DMS 273 (cell line): Measurements from ENCODE around the gene ALLC.
"Not testable (repeated sequence)": the region's sequence is repeated elsewhere in the genome, so short reads cannot be mapped to it uniquely, and the experiment has no call there.

Source experiments
- DNase-seq: peaks from one replicate; lab custom pipeline; 2025; ENCODE audit not compliant: unreplicated experiment; lab: John Stamatoyannopoulos, UW

The ALLC gene

DNA sequence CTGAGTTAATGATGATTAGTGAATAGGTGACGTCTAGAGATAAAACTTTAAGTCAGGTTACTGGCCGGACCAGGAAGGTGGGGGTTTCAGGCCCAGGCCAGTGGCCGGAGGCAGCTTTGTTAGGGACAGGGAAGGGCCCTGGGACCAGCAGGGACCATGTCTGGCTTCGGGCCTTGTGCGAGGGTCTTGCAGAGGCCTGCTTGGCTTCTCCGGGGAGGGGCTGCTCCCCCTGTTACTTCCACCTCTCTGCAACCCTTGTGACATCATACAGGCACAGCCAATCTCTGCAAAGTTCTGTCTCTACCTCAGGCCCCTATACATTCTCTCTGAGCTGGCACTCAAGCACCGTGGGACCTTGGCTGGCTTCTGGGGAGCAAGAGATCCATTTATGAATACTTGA is at the start of gene ALLC:
TSS of gene ALLC (plus strand) at position 320 of the 400 bp plus-strand sequence. CDS start 12,958 bp downstream, outside the sequence.
- no peak for DNase-seq

DNA sequence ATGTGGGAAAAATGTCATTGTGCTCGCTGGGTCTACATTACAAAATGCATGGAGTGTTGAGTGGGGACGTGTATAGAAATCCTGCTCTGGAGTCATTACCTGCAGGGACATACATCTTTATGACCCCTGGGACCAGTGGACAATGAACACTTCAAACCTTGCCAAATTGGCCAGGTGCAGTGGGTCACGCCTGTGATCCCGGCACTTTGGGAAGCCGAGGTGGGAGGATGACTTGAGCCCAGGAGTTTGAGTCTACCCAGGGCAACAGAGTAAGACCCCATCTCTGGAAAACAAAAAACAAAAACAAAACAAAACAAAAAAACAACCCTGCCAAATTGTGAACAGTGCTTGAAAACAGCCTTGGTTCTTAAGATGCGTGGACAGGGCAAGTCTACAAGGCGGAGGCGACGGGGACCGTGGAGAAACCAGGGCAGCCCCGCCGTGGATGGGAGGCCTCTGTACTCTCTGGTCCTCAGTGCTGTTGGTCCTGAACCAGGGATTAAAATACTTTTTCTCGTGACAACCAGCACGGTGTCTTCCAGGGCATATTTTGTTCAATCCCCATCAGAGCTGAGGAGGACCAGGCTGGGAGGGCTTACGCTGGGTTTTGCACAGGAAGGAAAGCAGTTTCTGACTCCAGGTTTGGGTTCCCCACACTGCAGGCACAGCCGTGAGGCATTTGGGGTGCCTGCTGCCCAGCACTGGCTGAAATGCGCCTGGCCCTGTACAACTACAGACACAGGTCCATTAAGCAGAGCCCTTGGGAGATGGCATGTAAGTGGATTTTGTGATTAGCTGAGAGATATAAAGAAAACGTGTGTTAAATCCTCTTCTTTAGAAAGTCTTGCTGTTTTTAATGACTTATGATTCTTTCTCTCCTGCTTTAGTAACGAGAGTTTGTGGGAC is 49.4 kb upstream of the ALLC start:
- no peak for DNase-seq

DNA sequence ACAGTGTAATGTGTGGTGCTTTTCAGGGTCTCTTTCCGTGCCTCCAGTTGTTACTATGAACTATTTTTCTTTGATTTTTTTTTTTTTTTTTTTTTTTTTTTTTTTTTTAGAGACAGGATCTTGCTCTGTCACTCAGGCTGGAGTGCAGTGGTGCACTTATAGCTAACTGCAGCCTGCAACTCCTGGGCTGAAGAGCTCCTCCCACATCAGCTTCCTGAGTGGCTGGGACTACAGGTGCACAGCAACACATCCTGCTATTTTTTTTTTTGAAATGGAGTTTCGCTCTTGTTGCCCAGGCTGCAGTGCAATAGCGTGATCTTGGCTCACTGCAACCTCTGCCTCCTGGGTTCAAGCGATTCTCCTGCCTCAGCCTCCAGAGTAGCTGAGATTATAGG is 48.7 kb upstream of the ALLC start:
- DNase-seq, result not testable (repeated sequence)

DNA sequence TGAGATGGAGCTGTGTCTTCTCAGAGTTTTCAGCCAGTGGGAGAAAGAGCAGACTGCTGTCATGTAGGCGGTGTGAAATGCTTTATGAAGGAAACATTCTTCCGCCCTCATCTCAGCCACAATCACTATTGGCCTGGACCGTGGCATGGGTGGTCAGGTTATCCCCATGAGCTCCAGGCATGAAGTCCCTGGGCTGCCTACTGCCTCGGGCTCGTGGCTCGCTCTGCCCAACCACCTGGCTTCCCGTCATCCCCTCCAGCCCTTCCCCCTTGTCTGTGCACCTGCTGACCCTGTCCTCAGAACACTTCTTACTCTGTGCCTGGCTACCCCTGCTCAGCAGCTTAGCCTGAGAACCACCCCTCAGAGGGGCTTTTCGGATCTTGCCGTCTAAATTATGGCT is 47.6 kb upstream of the ALLC start:
- DNase-seq, result no peak

DNA sequence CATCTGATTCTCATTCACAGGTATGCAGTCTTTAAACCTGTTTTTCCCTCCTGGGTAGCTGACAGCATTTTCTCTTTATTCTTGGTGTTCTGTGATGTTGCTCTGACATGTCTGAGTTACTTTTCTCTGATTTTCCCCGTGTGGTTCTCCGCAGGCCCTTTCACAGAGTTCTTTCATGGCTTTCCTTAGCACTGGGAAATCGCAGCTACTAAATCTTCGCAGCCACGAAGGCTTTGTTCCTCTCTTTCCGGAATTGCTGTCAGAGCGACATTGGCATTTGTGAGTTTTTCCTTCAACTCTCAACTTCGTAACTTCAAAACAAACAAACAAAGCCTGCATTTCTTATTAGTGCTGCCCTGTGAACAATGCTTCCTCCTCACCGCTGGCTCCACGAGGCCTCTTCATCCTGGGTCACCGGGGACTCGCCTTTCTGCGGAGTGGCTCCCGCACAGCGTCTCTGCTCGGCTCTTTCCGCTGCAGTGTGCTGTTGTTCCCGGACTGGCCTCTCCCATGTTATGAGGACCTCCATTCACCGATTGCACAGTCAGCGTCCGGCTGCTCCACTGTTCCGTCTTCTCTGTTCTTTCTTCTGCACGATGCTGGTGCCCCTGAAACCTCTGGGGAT is 47.0 kb upstream of the ALLC start:
- DNase-seq, result no peak

DNA sequence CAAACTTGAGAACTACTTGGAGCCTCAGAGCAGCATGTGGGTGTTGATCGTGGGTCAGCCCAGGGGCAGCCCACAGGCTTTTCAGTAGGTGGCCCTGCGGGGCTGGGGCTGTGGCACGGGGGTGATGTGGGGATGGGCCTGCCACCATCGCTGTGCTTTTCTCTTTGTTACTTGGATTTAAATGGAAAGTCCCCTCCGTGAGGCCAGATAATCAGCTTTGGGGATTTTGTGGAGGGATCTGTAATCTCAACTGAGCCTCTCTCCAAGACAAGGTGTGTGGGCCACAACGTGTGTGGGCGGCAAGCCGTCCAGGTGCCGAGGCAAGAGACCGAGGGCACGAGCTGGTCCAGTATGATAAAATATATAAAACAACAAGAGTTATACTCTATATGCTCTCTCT is 46.4 kb upstream of the ALLC start:
- DNase-seq, result no peak

DNA sequence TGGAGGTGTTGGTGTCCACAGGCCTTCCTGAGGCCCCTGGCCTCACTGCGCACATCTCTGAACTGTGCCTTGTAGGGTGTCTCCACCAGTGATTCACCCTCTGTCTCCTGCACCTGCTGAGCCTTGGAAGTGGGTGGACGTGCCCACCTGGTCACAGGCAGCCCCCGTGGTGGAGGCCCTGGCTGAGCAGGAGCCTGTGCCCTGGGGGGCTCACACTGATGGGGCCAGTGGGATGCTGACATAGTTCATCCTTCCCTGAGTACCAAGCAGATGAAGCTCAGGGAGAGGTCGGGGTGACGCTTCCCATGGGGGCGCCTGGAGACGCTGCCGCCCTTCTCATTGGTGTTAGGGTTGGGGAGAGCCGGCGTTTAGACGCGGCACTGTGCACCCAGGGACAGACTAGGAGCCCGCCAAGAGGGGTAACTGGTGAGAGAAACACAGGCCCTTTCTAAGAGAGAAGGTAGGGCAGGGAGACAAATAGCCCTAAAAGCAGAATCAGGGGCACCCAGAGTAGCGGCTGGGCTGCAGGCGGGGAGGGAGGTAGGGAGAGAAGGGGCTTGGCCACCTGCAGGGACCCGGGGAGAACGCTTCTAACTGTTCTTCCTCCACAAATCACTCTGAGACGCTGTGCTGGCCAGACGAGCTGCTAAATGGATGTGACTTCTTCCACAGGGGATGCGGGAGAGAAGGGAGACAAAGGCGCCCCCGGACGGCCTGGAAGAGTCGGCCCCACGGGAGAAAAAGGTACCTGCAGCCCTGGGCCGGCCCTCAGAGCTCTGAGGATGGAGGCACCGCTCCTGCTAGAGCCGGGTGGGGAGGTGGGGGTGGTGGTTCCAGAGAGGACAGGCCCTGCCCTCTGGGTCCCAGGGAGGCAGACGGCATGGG is 45.1 kb upstream of the ALLC start:
- no peak for DNase-seq

DNA sequence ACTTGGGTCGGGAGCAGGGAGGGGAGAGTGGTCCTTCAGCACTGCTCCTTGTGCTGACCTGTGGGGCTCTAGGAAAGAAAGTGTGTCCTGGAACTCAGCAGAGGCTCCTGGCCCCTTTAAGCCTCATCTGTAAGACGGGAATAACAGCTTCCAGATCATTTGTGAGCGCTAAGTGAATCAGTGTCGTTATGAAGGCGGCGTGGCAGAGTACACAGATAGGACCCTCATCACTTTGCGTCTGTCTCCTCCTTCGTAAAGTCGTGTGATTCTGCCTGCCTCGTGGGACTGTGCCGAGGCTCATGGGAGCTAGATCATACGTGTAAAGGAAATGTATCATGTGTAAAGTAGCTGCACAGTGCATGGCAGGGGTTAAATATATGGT is 44.5 kb upstream of the ALLC start:
- DNase-seq, result no peak

DNA sequence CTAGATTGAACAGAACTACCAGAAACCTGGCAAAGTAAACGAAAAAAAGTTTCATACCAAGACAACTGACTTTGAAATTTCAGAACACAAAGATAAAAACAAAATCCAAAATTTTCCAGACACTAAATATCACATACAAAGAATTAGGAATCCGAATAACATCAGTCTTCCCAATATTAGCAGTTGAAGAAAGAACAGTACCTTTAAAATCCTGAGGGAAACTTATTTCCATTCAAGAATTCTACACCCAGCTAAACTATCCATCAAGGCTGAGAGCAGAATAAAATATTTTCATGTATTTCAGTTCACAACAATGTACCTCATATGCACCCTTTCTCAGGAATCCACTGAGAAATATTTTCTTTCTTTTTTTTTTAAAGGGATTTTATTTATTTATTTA is 43.3 kb upstream of the ALLC start:
- DNase-seq, result not testable (repeated sequence)

DNA sequence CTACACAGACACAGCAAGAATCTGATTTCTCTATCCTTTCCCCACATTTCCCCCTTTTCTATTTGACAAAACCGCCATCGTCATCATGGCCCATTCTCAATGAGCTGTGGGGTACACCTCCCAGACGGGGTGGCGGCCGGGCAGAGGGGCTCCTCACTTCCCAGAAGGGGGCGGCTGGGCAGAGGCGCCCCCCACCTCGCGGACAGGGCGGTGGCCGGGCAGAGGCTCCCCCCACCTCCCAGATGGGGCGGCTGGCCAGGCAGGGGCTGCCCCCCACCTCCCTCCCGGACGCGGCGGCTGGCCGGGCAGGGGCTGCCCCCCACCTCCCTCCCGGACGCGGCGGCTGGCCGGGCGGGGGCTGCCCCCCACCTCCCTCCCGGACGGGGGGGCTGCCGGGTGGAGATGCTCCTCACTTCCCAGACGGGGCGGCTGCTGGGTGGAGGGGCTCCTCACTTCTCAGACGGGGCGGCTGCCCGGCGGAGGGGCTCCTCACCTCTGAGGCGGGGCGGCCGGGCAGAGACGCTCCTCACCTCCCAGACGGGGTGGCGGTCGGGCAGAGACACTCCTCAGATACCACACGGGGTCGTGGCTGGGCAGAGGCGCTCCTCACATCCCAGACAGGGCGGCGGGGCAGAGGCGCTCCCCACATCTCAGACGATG is 42.3 kb upstream of the ALLC start:
- DNase-seq, result not testable (repeated sequence)

DNA sequence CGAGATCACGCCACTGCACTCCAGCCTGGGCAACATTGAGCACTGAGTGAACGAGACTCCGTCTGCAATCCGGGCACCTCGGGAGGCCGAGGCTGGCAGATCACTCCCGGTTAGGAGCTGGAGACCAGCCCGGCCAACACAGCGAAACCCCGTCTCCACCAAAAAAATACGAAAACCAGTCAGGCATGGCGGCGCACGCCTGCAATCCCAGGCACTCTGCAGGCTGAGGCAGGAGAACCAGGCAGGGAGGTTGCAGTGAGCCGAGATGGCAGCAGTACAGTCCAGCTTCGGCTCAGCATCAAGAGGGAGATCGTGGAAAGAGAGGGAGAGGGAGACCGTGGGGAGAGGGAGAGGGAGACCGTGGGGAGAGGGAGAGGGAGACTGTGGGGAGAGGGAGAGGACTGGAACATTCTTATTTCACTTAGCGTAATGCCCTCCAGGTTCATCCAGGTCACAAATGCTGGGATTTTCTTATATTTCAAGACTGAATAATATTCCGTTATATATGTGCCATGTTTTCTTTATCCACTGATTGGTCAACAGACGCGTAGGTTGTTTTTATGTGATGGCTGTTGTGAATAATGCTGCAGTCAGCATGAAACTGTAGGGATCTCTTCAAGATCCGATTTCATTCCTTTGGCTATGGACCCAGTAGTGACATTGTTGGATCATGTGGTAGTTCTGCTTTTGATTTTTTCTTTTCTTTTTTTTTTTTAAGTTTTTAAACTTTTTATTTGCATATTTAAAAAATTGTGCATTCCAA is 41.4 kb upstream of the ALLC start:
- DNase-seq, result not testable (repeated sequence)

DNA sequence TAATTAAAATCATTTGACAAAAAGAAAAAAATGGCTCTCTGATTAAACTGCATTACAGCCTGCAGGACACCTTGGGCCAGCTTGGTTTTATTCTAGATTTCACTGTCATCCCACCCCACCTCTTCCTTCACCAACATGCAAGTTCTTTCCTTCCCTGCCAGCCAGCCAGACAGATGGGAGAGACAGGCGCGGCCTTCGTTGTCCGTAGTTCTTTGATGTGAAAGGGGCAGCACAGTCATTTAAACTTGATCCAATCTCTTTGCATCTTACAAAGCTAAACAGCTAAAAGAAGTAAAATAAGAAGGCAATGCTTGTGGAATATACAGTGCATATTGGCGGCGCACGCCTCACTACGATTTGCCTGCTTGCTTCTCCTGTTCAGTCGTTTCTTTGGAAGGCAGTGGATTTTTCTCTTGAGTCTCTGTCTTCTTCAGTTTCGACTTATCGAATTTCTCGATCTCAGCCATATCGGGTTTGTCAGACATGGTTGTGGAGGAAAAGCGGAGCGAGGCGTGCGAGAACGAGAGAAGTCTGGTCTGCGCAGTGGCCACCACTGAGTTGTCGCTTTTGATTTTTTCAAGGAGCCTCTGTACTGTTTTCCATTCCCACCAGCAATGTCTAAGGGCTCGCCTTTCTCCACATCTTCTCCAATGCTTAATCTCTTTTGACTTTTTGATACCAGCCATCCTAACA is 40.7 kb upstream of the ALLC start:
- no peak for DNase-seq

DNA sequence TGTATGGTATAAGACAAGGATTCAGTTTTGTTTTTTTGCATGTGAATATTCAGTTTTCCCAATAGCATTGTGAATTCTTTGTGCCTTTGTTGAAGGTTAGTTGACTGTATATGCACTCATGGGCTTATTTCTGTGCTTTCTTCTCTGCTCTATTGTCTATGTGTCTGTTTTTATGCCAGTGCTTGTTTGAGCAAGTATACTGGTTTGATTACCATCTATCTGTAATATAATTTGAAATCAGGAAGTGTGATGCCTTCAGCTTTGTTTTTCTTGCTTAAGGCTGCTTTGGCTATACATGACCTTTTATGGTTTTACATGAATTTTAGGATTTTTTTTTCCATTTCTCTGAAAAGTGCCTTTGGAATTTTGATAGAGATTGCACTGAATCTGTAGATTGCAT is 39.6 kb upstream of the ALLC start:
- DNase-seq, result no peak

DNA sequence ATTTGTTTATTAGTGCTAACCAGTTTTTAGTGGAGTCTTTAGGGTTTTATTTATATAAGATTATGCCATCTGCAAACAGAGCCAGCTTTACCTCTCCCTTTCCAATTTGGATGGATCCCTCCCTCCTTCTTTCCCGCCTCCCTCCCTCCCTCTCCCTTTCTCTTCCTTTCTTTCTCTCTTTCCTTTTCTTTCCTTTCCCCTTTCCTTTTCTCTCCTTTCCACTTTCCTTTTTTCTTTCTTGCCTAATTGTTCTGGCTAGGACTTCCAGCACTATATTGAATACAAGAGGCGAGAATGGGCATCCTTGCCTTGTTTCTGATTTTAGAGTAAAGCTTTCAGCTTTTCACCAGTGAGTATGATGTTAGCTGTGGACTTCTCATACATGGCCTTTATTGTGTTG is 39.0 kb upstream of the ALLC start:
- no peak for DNase-seq

DNA sequence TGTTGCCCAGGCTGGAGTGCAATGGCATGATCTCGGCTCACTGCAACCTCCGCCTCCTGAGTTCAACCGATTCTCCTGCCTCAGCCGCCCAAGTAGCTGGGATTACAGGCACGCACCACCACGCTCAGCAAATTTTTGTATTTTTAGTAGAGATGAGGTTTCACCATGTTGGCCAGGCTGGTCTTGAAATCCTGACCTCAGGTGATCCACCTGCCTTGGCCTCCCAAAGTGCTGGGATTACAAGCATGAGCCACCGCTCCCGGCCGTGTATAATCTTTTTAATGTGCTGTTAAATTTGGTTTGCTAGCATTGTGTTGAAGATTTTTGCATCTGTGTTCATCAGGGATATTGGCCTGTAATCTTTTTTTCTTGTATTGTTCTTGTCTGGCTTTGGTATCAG is 38.3 kb upstream of the ALLC start:
- DNase-seq, result not testable (repeated sequence)

DNA sequence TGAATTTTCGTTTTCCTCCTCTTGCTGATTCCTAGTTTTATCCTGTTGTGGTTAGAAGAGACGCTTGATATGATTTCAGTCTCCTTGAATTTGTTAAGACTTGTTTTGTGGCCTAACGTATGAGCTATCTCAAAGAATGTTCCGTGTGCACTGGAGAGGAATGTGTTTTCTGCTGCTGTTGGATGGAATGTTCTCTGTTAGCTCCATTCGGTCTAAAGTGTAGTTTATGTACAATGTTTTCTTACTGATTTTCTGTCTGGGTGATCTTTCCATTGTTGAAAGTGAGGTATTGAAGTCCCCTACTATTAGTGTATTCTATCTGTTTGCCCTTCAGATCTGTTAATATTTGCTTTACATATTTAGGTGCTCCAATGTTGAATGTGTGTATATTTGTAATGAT is 37.2 kb upstream of the ALLC start:
- DNase-seq, result no peak

DNA sequence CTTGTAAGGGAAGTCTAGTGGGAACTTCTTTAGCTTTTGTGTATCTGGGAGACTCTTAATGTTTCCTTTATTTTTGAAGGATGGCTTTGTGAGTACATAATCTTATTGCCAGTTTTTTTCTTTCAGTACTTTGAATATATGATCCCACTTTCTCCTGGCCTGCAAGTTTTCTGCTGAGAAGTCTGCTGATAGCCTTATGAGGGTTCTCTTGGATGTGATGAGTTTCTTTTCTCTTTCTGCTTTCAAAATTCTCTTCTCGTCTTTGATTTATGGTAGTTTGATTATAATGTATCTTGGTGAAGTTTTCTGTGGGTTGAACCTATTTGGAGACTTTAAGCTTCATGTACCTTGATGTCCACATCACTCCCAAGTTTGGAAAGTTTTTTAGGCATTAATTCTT is 35.0 kb upstream of the ALLC start:
- DNase-seq, result no peak

DNA sequence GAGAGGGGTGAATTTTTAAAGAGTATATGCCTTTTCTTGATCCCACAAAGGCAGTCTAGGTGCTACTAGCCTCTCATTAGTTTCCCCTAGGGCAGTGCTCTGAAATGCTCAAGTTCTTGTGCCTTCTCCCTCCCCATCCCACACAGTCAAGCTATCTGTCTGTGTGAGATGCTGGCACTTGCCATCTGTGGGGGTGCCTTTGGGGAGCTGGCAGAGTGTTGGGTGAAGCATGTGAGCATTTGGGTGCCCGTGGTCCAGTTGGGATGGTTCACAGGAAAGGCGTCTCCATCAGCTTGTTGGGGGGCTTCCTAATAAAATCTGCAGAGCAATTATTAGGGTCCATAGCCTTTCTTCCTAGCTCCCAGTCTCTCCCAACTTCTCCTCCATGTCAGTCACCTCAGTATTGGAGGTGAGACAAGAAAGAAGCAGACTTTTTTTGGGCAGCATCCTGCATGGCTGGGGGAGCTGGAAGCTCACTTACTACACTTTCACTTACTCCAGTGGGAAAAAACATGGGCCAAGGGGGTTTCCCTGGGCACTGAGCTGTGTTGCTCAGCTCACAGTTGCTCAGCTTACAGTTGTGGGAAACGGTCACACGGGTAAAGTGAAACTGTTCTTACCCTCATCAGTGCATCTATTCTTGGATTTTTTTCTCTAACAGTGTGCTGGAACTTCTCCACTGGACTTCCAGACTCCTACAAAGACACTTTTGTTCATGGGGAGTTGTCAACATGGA is 33.8 kb upstream of the ALLC start:
- no peak for DNase-seq

DNA sequence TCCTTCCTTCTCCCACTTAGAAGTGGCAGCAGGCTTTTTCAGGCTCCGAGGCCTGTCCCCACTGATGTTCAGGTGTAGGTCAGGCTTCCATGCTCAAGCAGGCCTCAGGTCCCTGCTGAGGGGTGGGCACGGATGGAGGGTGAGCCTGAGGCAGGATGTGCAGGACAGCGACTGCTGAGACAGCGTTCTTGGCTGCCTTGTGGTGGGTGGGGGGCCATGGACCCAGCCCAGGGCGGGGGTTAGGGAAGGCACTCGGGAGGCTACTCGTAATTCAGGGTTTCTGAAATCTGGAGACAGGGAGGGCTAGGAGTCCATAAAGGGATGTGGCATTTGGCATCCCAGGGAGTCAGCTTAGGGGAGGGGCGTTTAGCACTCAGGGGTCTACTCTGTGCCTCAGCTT is 32.8 kb upstream of the ALLC start:
- DNase-seq, result no peak
